ENCODE results near the gene PARD3B. TPM values are rescaled to one million over a fixed set of nuclear protein-coding genes. Genes with fewer than 3 reads are reported as not detected.

Gene PARD3B
- total RNA-seq, 4 donors from 2014 or later, result 32.6 to 65.7 (median 38.6) TPM

DNA sequence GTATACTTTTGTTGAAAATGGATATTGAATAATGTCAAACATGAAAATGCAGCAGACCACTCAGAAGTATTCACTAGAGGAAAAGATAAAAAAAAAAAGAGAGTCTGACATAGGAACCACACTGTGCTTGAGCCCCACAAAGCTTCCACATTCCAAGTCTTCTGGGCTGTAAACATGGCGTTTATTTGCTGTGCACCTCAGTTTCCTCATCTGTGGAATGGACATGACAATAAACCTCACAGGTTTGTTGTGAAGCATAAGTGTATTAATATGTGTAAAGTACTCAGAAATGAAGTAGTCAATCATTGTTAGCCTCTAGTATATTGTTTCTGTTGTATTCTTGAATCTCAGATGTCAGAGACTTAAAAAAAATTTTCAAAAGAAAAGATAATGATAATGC is 611.2 kb downstream of the PARD3B start:
- intact Hi-C loops (cut with DNase I; ENCODE audit: low total_unique reads) (no loop called here), in situ Hi-C loops (cut with MboI; ENCODE audit: low pct_ligation_motif_present in 1 of 4, low pct_unique_long_range_greater_than_20kb in 1 of 4, low sequenced_read_pairs in 3 of 4) (no loop called here)
- no peaks in the 10 kb centered on the region for H3K9me3 ChIP-seq
- DNase-seq, result no peak
- no peaks in the 10 kb centered on the region for H3K27me3 ChIP-seq
- no peak overlapping the region for H3K4me3 ChIP-seq
- no peaks in the 10 kb centered on the region for H3K36me3 ChIP-seq
- 86 to 97% methylated on average over 1 of the region's 1 CpG for WGBS, 2 donors (ENCODE audit: low coverage in 1 of 2)
- H3K27ac ChIP-seq, result no peak overlapping the region
- TF ChIP-seq EP300 (IDR thresholded peaks at IDR 0.05; ENCODE audit: low read depth), result no peak
- no peak for TF ChIP-seq POLR2AphosphoS5 (IDR thresholded peaks at IDR 0.05)
- TF ChIP-seq, protein P1, sequence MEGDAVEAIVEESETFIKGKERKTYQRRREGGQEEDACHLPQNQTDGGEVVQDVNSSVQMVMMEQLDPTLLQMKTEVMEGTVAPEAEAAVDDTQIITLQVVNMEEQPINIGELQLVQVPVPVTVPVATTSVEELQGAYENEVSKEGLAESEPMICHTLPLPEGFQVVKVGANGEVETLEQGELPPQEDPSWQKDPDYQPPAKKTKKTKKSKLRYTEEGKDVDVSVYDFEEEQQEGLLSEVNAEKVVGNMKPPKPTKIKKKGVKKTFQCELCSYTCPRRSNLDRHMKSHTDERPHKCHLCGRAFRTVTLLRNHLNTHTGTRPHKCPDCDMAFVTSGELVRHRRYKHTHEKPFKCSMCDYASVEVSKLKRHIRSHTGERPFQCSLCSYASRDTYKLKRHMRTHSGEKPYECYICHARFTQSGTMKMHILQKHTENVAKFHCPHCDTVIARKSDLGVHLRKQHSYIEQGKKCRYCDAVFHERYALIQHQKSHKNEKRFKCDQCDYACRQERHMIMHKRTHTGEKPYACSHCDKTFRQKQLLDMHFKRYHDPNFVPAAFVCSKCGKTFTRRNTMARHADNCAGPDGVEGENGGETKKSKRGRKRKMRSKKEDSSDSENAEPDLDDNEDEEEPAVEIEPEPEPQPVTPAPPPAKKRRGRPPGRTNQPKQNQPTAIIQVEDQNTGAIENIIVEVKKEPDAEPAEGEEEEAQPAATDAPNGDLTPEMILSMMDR (IDR thresholded peaks at IDR 0.05), result no peak
- no peak for TF ChIP-seq POLR2A (IDR thresholded peaks at IDR 0.05)
- H3K4me1 ChIP-seq, result peaks cover 0 to under 1% (median 0%) of the 10 kb centered on the region in 4 donors

- Histone ChIP-seq H3K27me3 (no peaks in the 10 kb centered on the region), H3K4me1 (peaks cover 0 to 10% (median 0%) of the 10 kb centered on the region in 4 donors), H3K9me3 (no peaks in the 10 kb centered on the region), H3K27ac (no peak overlapping the region), H3K4me3 (no peak overlapping the region), H3K36me3 (no peaks in the 10 kb centered on the region)
- TF ChIP-seq POLR2A (IDR thresholded peaks at IDR 0.05) (no peak), POLR2AphosphoS5 (IDR thresholded peaks at IDR 0.05) (no peak), EP300 (IDR thresholded peaks at IDR 0.05; ENCODE audit: low read depth) (no peak)
- TF ChIP-seq, protein P1 (IDR thresholded peaks at IDR 0.05), result no peak
- intact Hi-C loops (cut with DNase I; ENCODE audit: low total_unique reads), result no loop called here
- in situ Hi-C loops (cut with MboI; ENCODE audit: low pct_ligation_motif_present in 1 of 4, low pct_unique_long_range_greater_than_20kb in 1 of 4, low sequenced_read_pairs in 3 of 4), result no loop called here
- no peak for DNase-seq
- 89 to 91% methylated on average over 2 to 6 of the region's 6 CpGs for WGBS, 2 donors (ENCODE audit: low coverage in 1 of 2)
These were observed 613.1 kb downstream of the PARD3B start for GRCh38 chr2:205158404-205158803.

GRCh38 chr2:205161156-205161839 is 616.0 kb downstream of the PARD3B start:
- intact Hi-C loops (cut with DNase I; ENCODE audit: low total_unique reads) (no loop called here), in situ Hi-C loops (cut with MboI; ENCODE audit: low pct_ligation_motif_present in 1 of 4, low pct_unique_long_range_greater_than_20kb in 1 of 4, low sequenced_read_pairs in 3 of 4) (no loop called here)
- Histone ChIP-seq H3K27me3 (no peaks in the 10 kb centered on the region), H3K27ac (peak overlapping the region in 2 of 4 donors; percentile 12 to 48), H3K36me3 (no peaks in the 10 kb centered on the region), H3K4me3 (no peak overlapping the region), H3K9me3 (no peaks in the 10 kb centered on the region), H3K4me1 (peaks cover 0 to 10% (median 0%) of the 10 kb centered on the region in 4 donors)
- no peak for DNase-seq
- TF ChIP-seq POLR2AphosphoS5 (IDR thresholded peaks at IDR 0.05) (peak in 1 of 3 donors; percentile 40), POLR2A (IDR thresholded peaks at IDR 0.05) (no peak)
- WGBS, 2 donors (ENCODE audit: low coverage in 1 of 2), result 53 to 74% methylated on average over 3 to 5 of the region's 5 CpGs

DNA sequence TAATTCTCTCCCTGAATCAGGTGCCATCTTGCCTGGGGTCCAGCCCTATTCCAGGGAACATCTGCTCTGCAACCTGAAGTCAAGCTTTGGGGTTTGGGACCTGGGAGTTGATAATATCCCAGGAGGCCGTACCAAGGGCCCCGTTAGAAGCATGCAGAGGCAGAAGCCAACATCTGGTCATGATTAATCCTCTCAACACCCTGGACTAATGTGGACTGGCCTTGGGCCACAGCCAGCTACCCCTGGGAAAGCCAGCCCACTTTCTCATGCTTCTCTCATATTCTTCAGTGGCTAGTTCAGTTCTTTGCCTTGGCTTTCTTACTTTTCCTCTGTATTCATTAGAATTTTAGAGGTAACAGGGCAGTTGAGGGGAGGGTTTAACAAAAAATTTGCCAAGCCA is 621.5 kb downstream of the PARD3B start:
- Histone ChIP-seq H3K9me3 (no peaks in the 10 kb centered on the region), H3K4me1 (peaks cover 0 to 7% (median 0%) of the 10 kb centered on the region in 4 donors), H3K36me3 (no peaks in the 10 kb centered on the region), H3K4me3 (no peak overlapping the region), H3K27me3 (no peaks in the 10 kb centered on the region), H3K27ac (no peak overlapping the region)
- TF ChIP-seq, protein P1 (IDR thresholded peaks at IDR 0.05), result no peak
- TF ChIP-seq POLR2A (IDR thresholded peaks at IDR 0.05), result no peak
- in situ Hi-C loops (cut with MboI; ENCODE audit: low pct_ligation_motif_present in 1 of 4, low pct_unique_long_range_greater_than_20kb in 1 of 4, low sequenced_read_pairs in 3 of 4), result no loop called here
- intact Hi-C loops (cut with DNase I; ENCODE audit: low total_unique reads), result no loop called here
- WGBS, 2 donors (ENCODE audit: low coverage in 1 of 2), result 77% methylated on average over 2 of the region's 2 CpGs; no CpG with 5 or more reads in 1 of the 2 donors
- DNase-seq, result no peak

GRCh38 chr2:205169012-205169411 is 623.7 kb downstream of the PARD3B start:
- intact Hi-C loops (cut with DNase I; ENCODE audit: low total_unique reads), result no loop called here
- Histone ChIP-seq H3K4me3 (no peak overlapping the region), H3K36me3 (no peaks in the 10 kb centered on the region), H3K9me3 (no peaks in the 10 kb centered on the region), H3K27me3 (no peaks in the 10 kb centered on the region), H3K27ac (no peak overlapping the region), H3K4me1 (no peaks in the 10 kb centered on the region)
- no peak for DNase-seq
- no peak for TF ChIP-seq POLR2AphosphoS5 (IDR thresholded peaks at IDR 0.05)
- TF ChIP-seq, protein P1 (IDR thresholded peaks at IDR 0.05), result no peak
- TF ChIP-seq EP300 (IDR thresholded peaks at IDR 0.05; ENCODE audit: low read depth), result no peak
- no peak for TF ChIP-seq POLR2A (IDR thresholded peaks at IDR 0.05)
- WGBS, 2 donors (ENCODE audit: low coverage in 1 of 2), result 85 to 89% methylated on average over 2 of the region's 2 CpGs
- in situ Hi-C loops (cut with MboI; ENCODE audit: low pct_ligation_motif_present in 1 of 4, low pct_unique_long_range_greater_than_20kb in 1 of 4, low sequenced_read_pairs in 3 of 4), result no loop called here

Measured in transverse colon (tissue), 4 donors.